ENCODE data around the gene C10orf71.

GRCh38 chr10:49374740-49375139 lies 75.8 kb downstream of the C10orf71 start:
- TF ChIP-seq CTCF (IDR thresholded peaks at IDR 0.05 in 2 of 3, conservative IDR thresholded peaks at IDR 0.05 in 1 of 3; ENCODE audit: borderline replicate concordance in 1 of 3, insufficient read depth in 1 of 3, low read depth in 2 of 3, low read length in 2 of 3), result no peak
- TF ChIP-seq CEBPB (IDR thresholded peaks at IDR 0.05; ENCODE audit: low read depth), result no peak
- TF ChIP-seq SP1 (IDR thresholded peaks at IDR 0.05; ENCODE audit: low read depth), result no peak
- no peak for TF ChIP-seq EZH2 (IDR thresholded peaks at IDR 0.05)

Data from HCT116 (cell line).